HG03060 (cell line): ENCODE results near the gene CERKL.

Experiments
- ATAC-seq: cut with Tn5 transposase; IDR thresholded peaks from one replicate; pipeline ENCODE4 v1.9.1; 2021; ENCODE audit warnings: low read depth, moderate number of reproducible peaks; ENCODE audit not compliant: unreplicated experiment

CERKL gene

DNA sequence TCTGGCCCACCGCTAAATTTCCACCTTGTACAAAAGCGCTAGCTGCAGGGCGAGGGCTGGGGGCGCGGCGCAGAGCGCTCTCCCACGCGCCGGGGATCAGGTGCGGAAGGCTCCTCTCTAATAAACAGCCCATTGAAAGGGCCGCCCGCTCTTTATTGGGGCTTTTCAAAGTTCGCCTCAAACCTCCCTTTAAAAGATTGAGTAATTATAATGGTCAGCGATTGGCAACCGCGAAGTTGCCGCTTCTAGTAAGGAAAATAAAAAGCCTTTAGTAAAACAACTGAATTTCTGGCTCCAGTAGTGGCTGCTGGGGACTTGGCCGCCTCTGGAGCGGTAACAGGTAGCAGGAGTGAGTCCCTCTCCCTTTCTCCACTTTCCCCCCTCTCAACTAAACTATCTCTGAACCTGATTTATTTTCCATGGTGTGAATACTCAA lies 22.7 kb upstream of the CERKL start:
- no peak for ATAC-seq

DNA sequence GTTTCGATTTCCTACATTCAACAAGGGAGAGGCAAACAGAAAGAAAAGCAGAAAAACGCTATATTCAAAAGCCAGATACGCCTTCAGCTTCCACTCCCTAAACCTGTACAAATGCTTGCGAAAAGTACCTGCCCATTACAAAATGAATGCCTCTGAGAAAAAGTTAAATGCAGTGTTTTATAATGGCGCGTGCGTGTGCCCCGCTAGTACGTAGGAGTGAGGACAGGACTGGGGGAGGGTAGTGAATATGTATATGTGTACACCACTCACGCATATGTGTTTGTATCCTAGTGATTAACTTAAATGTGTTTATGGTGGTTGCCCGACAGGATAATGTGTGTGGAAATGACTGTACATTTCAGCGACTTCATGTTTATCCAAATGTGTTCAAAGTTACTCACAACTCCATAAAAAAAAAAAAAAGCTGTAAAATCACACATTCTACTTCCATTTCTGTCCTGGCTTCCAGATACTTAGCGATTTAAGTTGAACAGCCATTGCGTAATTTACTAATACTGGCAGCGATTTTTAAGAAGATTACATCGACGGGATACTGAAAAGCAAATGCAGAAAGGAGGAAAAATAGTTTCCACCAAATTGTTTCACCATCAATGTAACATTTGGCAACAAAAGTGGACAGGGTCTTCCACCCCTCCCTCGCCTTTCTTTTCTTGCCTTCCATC lies 22.1 kb upstream of the CERKL start:
- no peak for ATAC-seq

DNA sequence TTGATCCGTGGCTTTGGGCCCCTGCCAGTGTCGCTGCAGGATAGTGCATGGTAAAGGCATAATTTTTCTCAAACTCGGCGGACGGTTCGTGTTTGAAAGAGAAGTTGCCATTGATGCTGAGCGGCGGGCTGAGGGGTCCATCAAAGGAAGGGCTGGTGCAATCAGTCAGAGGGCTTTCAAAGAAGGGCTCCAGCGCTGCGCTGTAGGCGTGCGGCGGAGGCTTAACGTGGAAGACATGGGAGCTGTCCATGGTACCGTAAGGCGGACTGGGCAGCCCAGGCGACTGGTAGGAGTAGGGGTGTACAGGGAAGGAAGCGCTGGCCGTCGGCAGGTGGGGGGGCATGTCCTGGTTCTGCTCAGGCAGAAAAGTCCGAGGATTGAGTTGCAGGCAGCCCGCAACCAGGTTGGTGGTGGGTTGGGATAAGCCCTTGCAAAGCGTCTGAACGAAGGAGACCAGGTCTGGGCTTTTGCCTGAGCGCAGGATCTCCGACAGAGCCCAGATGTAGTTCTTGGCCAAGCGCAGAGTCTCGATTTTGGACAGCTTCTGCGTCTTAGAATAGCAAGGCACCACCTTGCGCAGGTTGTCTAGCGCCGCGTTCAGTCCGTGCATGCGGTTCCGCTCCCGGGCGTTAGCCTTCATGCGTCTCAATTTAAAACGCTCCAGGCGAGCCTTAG lies 21.1 kb upstream of the CERKL start:
- ATAC-seq: no peak

DNA sequence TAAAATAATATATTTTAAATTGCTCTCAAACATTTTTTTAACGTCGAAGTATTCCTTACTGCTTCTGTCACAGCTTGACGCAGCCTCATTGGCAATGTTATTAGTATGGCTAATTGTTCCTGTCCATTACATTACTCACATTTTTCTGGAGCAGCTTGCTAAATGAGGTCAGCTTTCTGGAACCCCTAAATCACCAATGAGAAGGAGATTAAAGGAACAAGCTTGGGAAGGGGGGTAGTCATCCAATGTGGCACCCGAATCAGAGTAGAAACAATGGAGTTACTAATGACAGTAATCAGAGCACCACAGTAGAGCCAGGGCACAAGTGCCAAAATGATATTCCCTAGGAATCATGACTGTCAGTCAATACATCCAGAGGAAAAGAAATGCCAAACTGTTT lies 18.3 kb upstream of the CERKL start:
- no peak for ATAC-seq

DNA sequence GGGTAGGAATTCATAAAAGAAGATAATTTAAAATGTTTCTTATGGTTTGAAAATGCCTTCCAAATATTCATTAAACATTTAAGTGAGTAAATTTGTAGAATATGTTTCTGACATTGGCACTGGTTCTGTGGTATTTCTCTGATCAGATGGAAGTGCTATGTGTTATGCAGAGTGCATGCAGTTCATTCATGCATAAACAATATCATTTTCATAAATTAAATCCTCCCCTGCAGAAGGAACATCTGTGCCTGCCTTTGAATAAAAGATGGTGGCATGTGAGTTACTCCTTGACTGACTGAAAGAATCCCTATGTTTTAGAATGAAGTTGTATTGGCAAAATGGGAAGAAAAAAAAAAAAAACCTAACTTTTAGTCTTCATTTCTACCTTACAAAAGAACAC lies 17.6 kb upstream of the CERKL start:
- ATAC-seq: no peak

DNA sequence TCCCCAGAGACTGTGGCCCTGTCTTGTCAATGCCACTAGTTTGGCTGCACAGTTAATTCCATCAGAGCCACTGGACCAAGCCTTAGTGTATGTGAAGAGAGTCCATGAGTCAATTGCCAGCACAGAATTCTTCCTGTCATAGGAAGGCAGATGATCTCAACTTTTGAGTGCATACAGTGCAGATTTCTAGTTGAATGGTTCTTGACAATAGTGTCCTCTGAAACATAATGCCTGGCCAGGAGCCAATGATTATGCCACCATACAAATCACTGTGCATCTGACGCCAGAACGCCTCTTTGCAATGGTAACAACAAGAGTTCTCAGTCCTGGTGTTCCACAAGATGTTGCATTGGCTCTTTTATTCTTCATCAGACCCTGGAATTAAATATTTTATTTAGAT lies 16.3 kb upstream of the CERKL start:
- peak; percentile 46 for ATAC-seq

DNA sequence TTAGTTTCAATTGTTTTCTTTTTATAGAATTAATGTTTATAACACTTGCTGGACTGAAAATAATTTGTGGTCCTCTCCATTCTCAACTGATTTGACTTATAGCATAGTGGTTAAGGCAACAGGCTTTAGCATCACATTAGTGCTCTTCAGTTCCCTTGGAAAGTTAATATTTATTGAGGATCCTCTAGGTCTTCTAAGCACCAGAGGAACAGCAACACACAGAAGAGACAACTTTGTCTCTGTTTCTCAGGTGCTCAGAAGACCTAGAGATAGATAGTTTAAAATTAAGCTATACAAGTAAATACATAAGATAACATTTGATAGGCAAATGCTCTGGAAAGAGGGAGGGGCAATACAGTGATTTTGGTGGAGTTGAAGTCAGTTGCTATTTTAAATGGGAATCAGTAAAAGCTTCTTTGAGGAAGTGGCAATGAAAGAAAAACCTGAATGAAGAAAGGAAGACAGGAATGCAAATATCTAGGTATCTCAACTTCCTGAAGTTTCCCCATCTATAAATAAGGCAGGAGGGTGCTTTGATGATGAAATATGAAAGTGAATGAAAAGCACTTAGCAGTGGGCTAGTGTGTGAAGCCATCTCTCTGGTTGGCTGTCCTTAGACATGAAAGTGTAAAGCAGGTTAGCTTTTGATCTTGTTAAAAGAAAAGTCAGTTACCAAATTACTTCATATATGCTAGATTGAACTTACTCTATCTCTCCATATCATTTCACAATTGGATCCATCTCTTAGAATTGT lies 15.5 kb upstream of the CERKL start:
- ATAC-seq: peak; percentile 74

DNA sequence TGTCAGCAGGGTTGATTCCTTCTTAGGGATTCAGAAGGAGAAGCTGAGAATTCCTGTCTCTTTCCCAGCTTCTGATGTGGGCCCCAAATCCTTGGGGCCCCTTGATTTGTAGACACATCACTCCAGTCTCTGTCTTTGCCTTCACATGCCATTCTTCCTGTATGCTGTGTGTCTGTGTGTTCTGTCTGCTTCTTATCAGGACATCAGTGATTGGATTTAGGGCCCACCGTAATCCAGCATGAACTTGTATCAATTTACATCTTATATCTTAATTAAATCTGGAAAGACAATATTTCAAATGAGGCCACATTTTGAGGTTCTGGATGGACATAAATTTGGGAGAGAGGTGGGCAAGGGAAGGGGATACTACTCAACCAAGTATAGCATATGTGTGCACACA lies 13.7 kb upstream of the CERKL start:
- no peak for ATAC-seq

DNA sequence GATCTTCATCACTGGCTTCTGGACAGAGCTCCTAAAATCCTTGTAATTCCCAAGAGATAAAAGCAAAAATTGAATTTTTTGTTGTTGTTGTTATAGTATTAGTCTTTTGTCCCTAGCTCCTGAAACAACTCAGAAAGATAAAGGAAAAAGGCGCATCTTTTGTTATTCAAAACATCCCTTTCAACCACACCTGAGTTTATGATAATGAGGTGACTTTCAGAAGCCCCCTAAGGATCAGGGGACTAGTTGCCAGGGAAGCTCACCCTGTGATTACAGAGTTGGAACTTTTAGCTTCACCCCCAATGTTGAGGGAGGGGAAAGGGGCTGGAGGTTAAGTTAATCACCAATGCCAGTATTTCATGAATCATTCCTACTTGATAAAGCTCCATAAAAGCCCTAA lies 10.3 kb upstream of the CERKL start:
- no peak for ATAC-seq

DNA sequence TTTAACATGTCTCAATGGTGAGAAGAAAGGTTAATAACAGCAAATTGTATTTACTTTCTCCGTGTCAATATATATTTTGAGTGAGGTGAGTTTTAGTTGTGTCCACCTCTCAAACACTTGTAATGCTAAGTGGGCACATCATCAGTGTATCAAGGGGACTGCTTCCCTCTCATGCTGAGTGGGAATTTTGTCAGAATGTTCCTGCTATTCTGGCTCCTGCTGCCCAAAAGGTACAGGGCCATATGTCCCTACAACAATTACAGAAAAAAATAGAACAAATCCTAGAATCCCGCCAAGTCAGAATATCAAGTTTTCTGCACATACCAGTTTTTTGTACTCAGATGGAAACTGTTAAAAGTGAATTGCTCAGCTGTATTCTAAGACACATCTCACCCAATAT lies 5.4 kb upstream of the CERKL start:
- no peak for ATAC-seq

DNA sequence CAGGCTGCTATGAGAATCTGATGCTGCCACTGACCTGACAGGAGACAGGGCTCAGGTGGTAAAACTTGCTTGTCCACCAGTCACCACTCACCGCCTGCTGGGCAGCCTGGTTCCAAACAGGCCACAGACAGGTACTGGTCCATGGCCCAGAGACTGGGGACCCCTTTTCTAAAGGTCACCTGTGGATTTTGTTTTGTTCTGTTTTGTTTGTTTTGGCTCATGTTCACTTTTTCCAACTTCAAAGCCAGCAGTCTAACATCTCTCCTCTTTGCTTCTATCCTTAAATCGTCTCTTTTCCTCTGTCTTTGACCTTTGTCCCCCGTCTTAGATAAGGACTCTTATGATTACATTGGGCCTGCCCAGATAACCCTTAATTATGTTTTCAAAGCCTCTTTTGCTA lies 3.3 kb upstream of the CERKL start:
- ATAC-seq: no peak

DNA sequence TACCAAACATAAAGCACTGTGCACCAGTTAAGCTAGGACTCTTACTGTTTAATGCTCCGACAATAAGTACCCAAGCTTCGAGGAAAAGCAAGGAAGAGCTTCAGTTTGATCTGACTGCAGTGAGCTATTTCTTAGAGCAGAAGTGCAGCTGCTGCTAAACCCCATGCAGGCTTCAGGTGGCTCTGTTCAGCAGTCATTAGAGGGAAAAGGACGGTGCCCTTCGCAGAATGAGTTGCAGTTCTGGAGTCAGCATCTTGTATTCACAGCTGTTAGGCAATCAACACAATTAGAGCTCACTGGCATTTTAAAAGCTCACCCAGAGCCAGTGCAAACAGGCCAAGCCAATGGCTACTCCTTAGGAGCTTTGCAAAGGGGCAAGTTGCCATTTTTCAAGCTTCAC lies 1.5 kb upstream of the CERKL start:
- ATAC-seq: no peak

DNA sequence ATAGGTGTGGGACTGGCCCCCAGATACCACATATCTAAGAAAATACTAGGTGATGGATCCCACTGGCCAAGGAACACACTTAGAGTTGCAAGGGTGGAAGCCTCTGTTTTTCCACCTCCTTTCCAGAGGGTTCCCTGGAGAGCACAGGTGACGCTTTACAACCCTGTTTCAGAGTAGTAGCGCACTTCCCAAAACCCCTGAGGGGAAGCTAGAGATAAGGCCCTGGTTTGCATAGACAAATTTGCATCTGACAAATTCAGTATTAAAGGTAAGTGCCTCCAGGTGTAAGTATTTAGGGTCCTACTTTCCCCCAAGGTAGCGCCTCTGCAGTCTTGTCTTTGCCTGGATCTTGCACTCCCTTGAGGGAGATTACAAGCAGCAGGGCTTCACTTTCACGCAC lies 474 bp upstream of the CERKL start:
- no peak for ATAC-seq

DNA sequence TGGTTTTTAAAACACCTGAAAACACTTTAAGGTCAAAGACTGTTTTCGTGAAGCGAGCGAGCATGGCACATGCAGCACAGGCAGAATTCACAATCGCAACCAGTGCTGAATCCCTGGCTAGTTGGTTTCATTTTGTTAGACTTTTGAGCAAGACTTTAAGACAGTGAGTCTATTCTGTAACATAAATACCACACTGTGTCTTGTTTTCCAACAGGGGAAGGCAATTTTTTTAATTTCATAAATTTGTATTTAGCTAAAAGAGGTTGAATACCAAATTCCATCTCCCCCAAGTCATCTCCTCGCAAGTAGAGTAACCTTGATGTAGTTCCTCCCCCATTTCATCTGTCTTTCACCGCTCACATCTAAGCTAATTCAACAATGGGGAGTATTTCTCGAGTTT lies 1.4 kb downstream of the CERKL start:
- ATAC-seq: no peak

DNA sequence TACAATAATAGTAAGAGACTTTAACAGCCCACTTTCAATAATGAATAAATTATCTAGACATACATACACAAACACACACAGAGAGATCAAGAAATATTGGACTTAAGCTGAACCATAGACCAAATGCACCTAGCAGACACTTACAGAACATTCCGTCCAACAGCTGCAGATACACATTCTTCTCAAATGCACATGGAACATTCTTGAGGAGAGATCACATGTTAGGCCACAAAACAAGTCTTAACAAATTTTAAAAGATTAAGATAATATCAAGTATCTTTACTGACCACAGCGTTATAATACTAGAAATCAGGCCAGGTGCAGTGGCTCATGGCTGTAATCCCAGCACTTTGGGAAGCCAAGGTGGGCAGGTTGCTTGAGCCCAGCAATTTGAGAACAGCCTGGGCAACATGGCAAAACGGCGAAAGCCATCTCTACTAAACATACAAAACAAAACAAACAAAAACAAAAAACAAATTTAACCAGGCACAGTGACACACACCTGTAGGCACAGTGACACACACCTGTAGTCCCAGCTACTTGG lies 7.4 kb downstream of the CERKL start:
- no peak for ATAC-seq

DNA sequence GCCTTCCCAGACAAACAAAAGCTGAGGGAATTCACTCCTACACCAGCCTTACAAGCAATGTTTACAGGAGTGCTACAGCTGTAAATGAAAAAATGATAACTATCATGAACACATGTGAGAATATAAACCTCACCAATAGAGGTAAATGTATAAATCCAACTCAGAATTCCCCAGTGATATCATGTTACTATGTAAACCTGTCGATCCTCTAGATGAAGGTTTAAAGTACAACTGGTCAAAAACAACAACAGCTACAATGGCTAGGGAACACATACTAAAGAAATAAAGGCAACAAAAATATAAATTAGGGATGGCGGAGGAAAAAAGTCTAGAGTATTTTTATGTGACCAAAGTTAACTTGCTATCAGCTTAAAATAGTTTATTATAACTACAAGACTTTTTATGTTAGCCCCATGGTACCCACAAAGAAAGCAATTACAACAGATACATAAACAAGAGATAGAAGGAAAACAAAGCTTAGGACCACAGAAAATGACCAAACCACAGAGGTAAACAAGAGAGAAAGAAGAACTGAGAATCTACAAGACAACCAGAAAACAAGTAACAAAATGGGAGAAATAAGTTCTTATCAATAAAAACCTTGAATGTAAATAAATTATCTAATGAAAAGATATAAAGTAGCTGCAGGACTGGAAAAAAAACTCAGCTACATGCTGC lies 8.3 kb downstream of the CERKL start:
- ATAC-seq: no peak

DNA sequence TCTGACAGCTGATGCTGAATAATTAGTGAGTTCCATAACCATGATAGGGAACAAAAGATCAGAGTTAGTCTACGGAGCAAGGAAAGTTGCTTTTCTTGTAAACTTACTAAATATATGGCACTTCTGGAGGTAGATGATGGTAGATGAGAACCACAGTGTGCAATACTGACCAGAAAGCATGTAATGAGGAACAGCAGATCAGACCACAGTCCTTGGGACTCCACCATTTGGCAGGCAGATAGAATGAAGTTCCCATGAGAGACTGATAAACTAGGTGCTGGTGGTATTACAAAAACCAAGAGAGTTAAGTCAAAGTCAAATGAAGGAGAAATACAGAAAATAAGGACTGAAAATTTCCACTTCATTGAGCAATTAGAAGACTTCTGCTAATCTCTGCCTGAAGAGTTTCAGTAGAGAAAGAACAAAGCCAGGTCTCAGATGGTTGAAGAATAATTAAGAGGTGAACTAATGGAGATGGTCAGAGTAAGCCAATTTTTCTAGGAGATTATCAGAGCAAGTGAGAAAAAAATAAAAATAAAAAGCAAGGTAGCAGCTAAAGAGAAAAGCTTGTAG lies 10.4 kb downstream of the CERKL start:
- ATAC-seq: no peak

DNA sequence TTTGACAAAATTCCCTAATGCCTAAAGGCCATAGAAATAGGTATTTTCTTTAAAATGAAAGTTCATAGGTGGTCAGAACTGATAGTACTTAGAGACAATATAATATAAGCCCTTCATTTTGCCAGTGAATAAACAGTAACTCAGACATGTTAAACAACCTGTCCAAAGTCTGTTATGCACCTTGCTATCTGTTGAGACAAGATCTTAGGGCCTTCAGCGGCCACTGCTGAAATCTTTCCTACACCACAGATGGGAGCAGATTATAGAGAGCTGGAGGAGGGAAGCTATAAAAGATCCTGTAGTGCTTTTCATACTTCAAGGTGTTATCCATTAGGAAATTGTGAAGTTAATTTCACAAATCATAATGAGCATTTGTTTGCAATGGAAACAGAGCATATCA lies 13.8 kb downstream of the CERKL start:
- ATAC-seq: no peak

DNA sequence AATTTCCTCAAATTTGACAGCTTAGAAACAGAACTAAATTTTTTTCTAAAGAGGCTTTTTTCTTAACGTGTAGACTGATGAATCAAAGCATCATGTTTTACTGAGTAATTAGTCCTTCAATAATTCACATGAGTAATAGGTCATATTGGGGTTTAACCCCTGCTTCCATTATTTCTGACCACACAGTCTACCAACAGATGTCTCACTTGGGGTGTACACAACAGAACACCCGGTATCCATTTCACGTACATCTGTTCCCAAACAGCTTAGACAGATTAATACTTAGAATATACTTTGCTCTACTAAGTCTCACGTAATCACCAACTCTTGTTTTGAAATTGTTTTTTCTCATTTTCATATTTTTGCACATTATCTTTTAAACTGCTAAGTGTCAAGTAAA lies 14.8 kb downstream of the CERKL start:
- ATAC-seq: no peak

DNA sequence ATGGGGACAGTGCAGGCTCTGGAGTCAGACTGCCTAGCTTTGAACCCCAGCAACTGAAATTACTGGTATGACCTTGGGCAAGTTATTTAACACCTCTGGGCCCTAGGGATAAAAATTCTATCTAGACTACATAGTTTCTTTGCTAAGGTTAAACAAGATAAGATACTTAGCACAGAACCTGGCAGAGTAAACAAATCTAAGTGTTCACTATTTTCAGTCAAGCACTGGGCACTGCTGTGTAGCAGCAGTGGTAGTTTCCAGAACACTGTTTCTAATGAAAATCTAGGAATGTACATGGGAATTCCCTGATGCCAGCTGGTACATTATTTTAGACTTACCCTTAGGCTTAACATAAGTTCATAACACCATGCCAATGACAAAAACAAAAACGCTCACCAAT lies 17.2 kb downstream of the CERKL start:
- no peak for ATAC-seq
